ENCODE measurements around the gene SPATA2L.

SPATA2L gene

DNA sequence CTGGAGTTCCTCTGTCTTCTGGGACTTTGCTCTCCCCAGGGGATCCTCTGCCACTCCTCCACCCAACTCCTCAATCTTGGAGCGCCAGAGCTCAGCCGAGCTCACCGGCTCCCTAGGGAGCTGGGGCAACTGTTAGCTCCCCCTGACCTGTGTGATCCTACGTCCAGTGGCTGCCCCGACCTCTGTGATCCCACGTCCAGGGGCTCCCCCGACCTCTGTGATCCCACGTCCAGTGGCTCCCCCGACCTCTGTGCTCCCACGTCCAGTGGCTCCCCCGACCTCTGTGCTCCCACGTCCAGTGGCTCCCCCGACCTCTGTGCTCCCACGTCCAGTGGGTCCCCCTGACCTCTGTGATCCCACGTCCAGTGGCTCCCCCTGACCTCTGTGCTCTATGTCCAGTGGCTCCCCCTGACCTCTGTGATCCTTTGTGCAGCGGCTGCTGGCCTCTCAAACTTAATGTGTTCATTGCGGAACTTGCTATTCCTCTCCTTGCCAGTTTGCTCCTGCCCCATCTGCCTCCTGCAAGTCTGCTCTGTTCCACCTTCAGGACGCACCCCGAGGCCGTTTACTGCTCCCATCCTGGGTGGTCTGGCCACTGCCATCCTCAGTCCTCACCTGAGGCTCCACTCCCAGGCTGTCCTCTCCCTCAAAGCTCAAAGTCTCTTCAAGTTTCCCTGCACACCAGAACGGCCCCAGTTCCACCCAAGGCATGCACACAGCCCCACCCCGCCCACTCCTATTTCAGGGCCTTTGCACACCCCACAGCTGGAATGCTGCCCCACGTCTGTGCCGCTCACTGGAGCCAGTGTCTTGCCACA, 16.4 kb upstream of the SPATA2L start:
- TF ChIP-seq, protein P1, sequence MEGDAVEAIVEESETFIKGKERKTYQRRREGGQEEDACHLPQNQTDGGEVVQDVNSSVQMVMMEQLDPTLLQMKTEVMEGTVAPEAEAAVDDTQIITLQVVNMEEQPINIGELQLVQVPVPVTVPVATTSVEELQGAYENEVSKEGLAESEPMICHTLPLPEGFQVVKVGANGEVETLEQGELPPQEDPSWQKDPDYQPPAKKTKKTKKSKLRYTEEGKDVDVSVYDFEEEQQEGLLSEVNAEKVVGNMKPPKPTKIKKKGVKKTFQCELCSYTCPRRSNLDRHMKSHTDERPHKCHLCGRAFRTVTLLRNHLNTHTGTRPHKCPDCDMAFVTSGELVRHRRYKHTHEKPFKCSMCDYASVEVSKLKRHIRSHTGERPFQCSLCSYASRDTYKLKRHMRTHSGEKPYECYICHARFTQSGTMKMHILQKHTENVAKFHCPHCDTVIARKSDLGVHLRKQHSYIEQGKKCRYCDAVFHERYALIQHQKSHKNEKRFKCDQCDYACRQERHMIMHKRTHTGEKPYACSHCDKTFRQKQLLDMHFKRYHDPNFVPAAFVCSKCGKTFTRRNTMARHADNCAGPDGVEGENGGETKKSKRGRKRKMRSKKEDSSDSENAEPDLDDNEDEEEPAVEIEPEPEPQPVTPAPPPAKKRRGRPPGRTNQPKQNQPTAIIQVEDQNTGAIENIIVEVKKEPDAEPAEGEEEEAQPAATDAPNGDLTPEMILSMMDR (IDR thresholded peaks at IDR 0.05; ENCODE audit: low read depth, low read length) = no peak
- no peak for DNase-seq (ENCODE audit: extremely low read depth, low read depth)

- TF ChIP-seq, protein P1 (IDR thresholded peaks at IDR 0.05; ENCODE audit: low read depth, low read length) = no peak
Measured at GRCh38 chr16:89716916-89717687, 15.6 kb upstream of the SPATA2L start.

DNA sequence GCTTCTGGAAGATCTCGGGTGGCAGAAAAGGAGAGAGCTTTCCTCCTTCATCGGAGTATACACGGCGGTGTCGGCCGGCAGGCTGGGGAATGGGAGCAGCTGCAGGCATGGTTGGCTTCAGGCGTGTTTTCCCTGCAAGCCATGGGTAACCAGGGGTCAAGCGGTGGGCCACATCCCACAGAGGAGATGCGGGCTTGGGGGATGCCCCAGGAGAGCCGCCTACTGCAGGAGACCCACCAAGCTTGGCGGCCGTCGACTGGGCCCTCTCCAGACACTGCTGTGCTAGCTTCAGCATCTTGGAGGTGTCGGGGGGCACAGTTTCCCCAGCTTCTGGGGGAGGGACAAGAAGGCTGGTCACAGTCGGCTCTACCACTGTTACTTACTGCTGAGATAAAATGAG, 15.0 kb upstream of the SPATA2L start:
- no peak for DNase-seq (ENCODE audit: extremely low read depth, low read depth)
- TF ChIP-seq, protein P1 (IDR thresholded peaks at IDR 0.05; ENCODE audit: low read depth, low read length) = no peak

More at GRCh38 chr16:89716916-89717687, 15.6 kb upstream of the SPATA2L start:
- DNase-seq (ENCODE audit: extremely low read depth, low read depth) = no peak

DNA sequence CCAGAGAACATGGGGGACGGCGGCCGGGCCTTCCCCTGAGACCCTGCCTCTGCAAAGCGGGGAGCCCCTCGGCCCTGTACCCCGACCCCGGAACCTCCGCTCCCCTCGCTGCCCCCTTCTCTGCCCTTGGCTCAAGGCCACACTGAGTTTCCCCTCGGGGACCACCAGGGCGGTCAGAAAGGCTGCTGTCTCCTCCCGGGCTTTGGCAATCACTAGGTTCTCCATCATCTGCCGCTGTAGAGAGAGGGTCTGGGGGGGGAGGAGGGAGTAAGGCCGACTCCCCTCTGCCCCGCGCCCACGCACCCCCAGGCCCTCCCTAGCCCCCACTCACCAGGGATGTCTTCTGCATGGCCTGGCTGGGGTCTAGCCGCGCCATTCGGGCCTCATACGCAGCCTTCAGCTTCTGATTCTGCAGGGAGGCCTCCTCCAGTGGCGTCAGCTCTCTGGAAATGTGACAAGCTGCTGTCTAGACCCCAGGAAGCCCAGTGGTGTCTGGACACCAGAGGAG, 10.8 kb upstream of the SPATA2L start:
- no peak for DNase-seq (ENCODE audit: extremely low read depth, low read depth)
- TF ChIP-seq, protein P1 (IDR thresholded peaks at IDR 0.05; ENCODE audit: low read depth, low read length) = no peak

DNA sequence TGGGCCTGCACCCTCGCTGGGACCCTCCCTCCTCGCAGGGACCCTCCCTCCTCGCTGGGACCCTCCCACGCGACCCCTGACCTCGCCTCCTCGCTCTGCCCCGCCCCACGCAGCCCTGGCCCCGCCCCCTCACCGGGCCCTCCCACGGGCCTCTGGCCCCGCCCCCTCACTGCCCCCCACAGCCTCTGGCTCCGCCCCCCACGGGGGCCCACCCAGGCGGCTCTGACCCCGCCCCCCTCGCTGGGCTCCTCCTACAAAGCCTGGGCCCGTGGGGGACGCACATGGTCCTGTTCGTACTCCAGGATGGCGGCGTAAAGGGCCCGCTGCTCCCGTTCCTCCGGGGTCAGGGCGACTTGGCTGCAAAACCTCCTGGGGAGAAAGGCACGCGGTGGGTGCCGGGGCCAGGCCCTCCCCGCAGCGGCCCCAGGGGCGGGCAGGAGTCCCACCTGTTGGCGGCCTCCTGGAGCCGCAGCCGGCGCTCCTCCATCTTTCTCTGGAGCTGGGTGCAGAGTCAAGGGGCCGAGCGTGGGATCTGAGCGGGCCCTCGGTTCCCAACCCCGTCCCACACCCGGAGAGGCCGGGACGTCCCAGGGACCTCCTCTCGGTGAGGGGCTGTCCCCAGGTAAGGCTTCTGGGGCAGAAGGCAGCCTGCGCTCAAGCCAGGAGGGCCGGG, 10.2 kb upstream of the SPATA2L start:
- no peak for DNase-seq (ENCODE audit: extremely low read depth, low read depth)
- TF ChIP-seq, protein P1 (IDR thresholded peaks at IDR 0.05; ENCODE audit: low read depth, low read length) = no peak

- TF ChIP-seq, protein P1 (IDR thresholded peaks at IDR 0.05; ENCODE audit: low read depth, low read length) = no peak
- DNase-seq (ENCODE audit: extremely low read depth, low read depth) = no peak
Measured at GRCh38 chr16:89710709-89711564, 9.4 kb upstream of the SPATA2L start.
